Measurements from ENCODE around the gene MAP7D1. TPM values are rescaled to one million over a fixed set of nuclear protein-coding genes. Genes with fewer than 3 reads are reported as not detected.

The MAP7D1 gene
- total and polyA plus RNA-seq, 4 experiments from 2014 or later: 4.1 to 222 (median 145) TPM

DNA sequence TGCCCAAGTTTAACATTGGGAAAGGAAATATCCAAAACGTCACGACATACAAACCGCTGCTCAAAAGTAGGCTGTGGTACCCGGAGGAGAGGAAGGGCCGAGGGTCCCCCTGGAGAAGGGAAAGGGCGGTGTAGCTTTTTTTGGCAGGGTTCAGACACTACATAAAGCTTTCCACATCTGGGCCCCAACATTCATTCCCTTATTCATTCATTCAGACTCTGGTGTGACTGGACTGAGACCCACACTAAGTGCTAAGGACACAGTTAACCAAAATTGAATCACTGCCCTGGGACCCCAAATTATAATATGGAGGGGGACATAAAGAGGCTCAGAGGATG lies 20.7 kb upstream of the MAP7D1 start:
- Mint-ChIP-seq H3K27me3 (no peaks in the 10 kb centered on the region), H3K9me3 (no peaks in the 10 kb centered on the region), H3K4me1 (peaks cover 0 to 9% (median 6%) of the 10 kb centered on the region in 4 donors), H3K27ac (peak overlapping the region in 4 of 7 donors; percentile 3 to 80 (median 54)), H3K4me3 (no peak overlapping the region), H3K36me3 (peaks cover 26 to 41% of the 10 kb centered on the region in 2 donors)
- no peaks in the 10 kb centered on the region for H3K4me1 ChIP-seq (ENCODE audit: insufficient read depth, low read length)
- ChIA-PET POLR2A (ENCODE audit: partially characterized antibody) (interaction anchor here (0.9 to 2.0 kb wide), 4 partner anchors 26 to 150 kb away, joined by 3 to 7 read pairs (median 6); no protein-coding TSS in a partner anchor), CTCF (ENCODE audit: partially characterized antibody) (interaction anchor here (0.5 to 3.6 kb wide), 14 partner anchors 10 to 152 kb away, joined by 3 to 34 read pairs (median 4); partner anchors contain the start of gene TRAPPC3)
- no peaks in the 10 kb centered on the region for H3K27me3 ChIP-seq (ENCODE audit: insufficient read depth, low read length)
- intact Hi-C loops (cut with micrococcal nuclease): no loop called here
- no peak overlapping the region for H3K27ac ChIP-seq (ENCODE audit: low read depth, low read length)
- no peak for DNase-seq
- H3K9me3 ChIP-seq (ENCODE audit: control insufficient read depth in 1 of 2, low read length in 2 of 2): no peaks in the 10 kb centered on the region
- peaks cover 36% of the 10 kb centered on the region for H3K36me3 ChIP-seq (ENCODE audit: insufficient read depth, low read length)
- no peak overlapping the region for H3K4me3 ChIP-seq (ENCODE audit: low read length in 2 of 2)

DNA sequence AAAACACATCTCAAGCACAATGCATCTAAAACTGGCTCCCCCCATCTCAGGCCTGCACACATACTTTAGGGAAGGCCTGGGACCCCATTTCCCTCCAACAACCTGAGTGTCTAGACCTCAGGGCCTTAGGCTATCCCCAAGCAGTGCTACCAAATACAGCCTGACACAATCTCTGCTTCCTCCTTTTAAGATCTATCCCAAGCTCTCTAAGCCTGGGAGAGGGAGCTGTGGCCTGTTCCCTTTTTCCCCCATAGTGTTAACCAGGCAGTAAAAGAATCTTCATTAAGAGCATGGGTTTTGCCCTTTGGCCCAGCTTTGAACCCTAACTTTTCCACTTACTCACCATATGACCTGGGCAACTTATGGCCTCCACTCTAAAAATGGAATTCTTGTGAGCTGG lies 20.2 kb upstream of the MAP7D1 start:
- peak overlapping the region in 4 of 7 donors; percentile 5 to 82 (median 52) for H3K27ac Mint-ChIP-seq

DNA sequence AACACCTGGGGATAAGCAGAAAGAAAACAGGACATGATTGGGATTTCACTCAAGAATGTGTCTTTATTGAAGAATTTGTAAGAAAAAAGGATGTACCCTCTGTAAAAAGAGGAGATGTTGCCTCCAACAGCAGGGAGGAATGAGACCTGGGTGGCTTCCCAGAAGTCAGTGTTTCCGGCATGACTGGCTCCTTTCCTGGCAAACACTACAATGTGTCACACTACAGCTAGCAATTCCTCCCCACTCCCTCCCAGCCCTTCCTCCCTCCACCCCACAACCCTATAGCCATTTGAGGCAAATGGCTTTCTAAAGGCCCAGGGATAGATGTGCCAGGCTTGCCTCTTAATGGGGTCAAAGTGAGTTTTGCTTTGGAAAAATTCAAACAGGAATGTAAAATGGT lies 19.4 kb upstream of the MAP7D1 start:
- no peak for DNase-seq
- POLR2A ChIA-PET (ENCODE audit: partially characterized antibody): no interaction called here
- Histone ChIP-seq H3K27ac (ENCODE audit: low read depth, low read length) (no peak overlapping the region), H3K27me3 (ENCODE audit: insufficient read depth, low read length) (no peaks in the 10 kb centered on the region), H3K9me3 (ENCODE audit: control insufficient read depth in 1 of 2, low read length in 2 of 2) (no peaks in the 10 kb centered on the region), H3K36me3 (ENCODE audit: insufficient read depth, low read length) (peaks cover 36% of the 10 kb centered on the region), H3K4me3 (ENCODE audit: low read length in 2 of 2) (no peak overlapping the region), H3K4me1 (ENCODE audit: insufficient read depth, low read length) (no peaks in the 10 kb centered on the region)
- CTCF ChIA-PET (ENCODE audit: partially characterized antibody): interaction anchor here (3.0 to 3.6 kb wide), 2 partner anchors 36 to 52 kb away, joined by 14 to 34 read pairs; no protein-coding TSS in a partner anchor
- Mint-ChIP-seq H3K9me3 (no peaks in the 10 kb centered on the region), H3K27me3 (no peaks in the 10 kb centered on the region), H3K4me1 (peaks cover 0 to 19% (median 8%) of the 10 kb centered on the region in 4 donors), H3K36me3 (peaks cover 26 to 44% of the 10 kb centered on the region in 2 donors), H3K4me3 (no peak overlapping the region), H3K27ac (peak overlapping the region in 6 of 7 donors; percentile 22 to 76 (median 27))
- intact Hi-C loops (cut with micrococcal nuclease): no loop called here

More for the DNA sequence above, 20.2 kb upstream of the MAP7D1 start:
- Mint-ChIP-seq H3K4me3 (no peak overlapping the region), H3K9me3 (no peaks in the 10 kb centered on the region), H3K27me3 (no peaks in the 10 kb centered on the region), H3K36me3 (peaks cover 26 to 44% of the 10 kb centered on the region in 2 donors), H3K4me1 (peaks cover 0 to 12% (median 6%) of the 10 kb centered on the region in 4 donors)
- Histone ChIP-seq H3K27me3 (ENCODE audit: insufficient read depth, low read length) (no peaks in the 10 kb centered on the region), H3K4me1 (ENCODE audit: insufficient read depth, low read length) (no peaks in the 10 kb centered on the region), H3K9me3 (ENCODE audit: control insufficient read depth in 1 of 2, low read length in 2 of 2) (no peaks in the 10 kb centered on the region), H3K4me3 (ENCODE audit: low read length in 2 of 2) (no peak overlapping the region), H3K36me3 (ENCODE audit: insufficient read depth, low read length) (peaks cover 36% of the 10 kb centered on the region), H3K27ac (ENCODE audit: low read depth, low read length) (no peak overlapping the region)
- CTCF ChIA-PET (ENCODE audit: partially characterized antibody): interaction anchor here (0.9 to 3.6 kb wide), 7 partner anchors 9 to 53 kb away, joined by 3 to 34 read pairs (median 13); no protein-coding TSS in a partner anchor
- intact Hi-C loops (cut with micrococcal nuclease): no loop called here
- DNase-seq: no peak
- POLR2A ChIA-PET (ENCODE audit: partially characterized antibody): interaction anchor here (0.9 to 2.0 kb wide), 3 partner anchors 27 to 150 kb away, joined by 3 to 7 read pairs (median 5); no protein-coding TSS in a partner anchor

DNA sequence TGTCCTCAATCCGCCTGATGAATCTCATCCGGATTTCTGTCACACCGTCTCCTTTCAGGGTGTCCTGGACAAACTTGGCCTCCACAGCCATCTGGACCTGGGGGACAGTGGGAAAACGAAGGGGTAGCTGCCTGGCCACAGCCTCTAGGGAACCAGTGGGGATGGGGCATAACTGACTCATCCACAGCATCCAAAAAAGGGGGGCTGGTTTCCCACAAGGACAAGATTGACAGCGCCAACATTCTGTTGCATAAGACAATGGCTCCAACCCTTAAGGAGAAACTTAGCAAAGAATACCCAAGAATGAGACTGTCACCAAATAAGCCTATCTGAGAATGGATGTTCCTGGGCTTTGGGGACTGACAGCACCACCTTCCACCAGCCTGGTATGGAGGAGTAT lies 18.7 kb upstream of the MAP7D1 start:
- no peak for DNase-seq
- Histone ChIP-seq H3K9me3 (ENCODE audit: control insufficient read depth in 1 of 2, low read length in 2 of 2) (no peaks in the 10 kb centered on the region), H3K4me3 (ENCODE audit: low read length in 2 of 2) (no peak overlapping the region), H3K27ac (ENCODE audit: low read depth, low read length) (no peak overlapping the region), H3K27me3 (ENCODE audit: insufficient read depth, low read length) (no peaks in the 10 kb centered on the region), H3K4me1 (ENCODE audit: insufficient read depth, low read length) (peaks cover 2% of the 10 kb centered on the region), H3K36me3 (ENCODE audit: insufficient read depth, low read length) (peaks cover 36% of the 10 kb centered on the region)
- Mint-ChIP-seq H3K27ac (no peak overlapping the region), H3K4me3 (no peak overlapping the region), H3K27me3 (no peaks in the 10 kb centered on the region), H3K36me3 (peaks cover 26 to 46% of the 10 kb centered on the region in 2 donors), H3K9me3 (no peaks in the 10 kb centered on the region), H3K4me1 (peaks cover 6 to 25% (median 11%) of the 10 kb centered on the region in 4 donors)
- intact Hi-C loops (cut with micrococcal nuclease): no loop called here
- ChIA-PET CTCF (ENCODE audit: partially characterized antibody) (interaction anchor here (1.5 to 3.0 kb wide), 2 partner anchors 12 to 51 kb away, joined by 5 to 14 read pairs; partner anchors contain the start of gene TRAPPC3), POLR2A (ENCODE audit: partially characterized antibody) (no interaction called here)

DNA sequence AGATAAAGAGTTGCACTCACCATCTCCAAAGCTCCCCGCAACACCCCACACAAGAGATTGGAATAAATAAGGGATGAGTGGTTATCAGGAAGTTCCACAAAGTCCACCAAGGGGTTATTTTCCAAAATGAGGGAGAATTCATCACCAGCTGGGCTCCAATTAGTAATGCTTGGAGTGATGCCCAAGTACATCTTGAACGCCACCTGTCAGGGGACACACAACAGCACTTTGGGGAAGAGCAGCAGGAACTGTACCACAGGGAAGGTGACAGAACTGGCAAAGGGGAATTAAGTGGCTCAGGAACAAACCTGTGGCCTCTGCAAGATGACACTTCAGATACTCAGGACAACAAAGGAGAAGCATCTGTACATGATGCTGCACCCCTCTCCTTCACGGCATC lies 18.2 kb upstream of the MAP7D1 start:
- no peaks in the 10 kb centered on the region for H3K27me3 ChIP-seq (ENCODE audit: insufficient read depth, low read length)
- H3K36me3 ChIP-seq (ENCODE audit: insufficient read depth, low read length): peaks cover 36% of the 10 kb centered on the region
- H3K9me3 ChIP-seq (ENCODE audit: control insufficient read depth in 1 of 2, low read length in 2 of 2): no peaks in the 10 kb centered on the region
- no peak overlapping the region for H3K27ac ChIP-seq (ENCODE audit: low read depth, low read length)
- H3K27ac Mint-ChIP-seq: peak overlapping the region in 1 of 7 donors; percentile 53
- H3K4me3 Mint-ChIP-seq: no peak overlapping the region
- H3K4me3 ChIP-seq (ENCODE audit: low read length in 2 of 2): no peak overlapping the region
- peaks cover 6% of the 10 kb centered on the region for H3K4me1 ChIP-seq (ENCODE audit: insufficient read depth, low read length)
- no peaks in the 10 kb centered on the region for H3K9me3 Mint-ChIP-seq
- no peaks in the 10 kb centered on the region for H3K27me3 Mint-ChIP-seq
- H3K36me3 Mint-ChIP-seq: peaks cover 26 to 46% of the 10 kb centered on the region in 2 donors
- ChIA-PET POLR2A (ENCODE audit: partially characterized antibody) (no interaction called here), CTCF (ENCODE audit: partially characterized antibody) (interaction anchor here (1.0 to 1.5 kb wide), 3 partner anchors 12 to 50 kb away, joined by 3 to 5 read pairs (median 3); partner anchors contain the start of gene TRAPPC3)
- peaks cover 10 to 29% (median 13%) of the 10 kb centered on the region in 4 donors for H3K4me1 Mint-ChIP-seq
- no peak for DNase-seq
- intact Hi-C loops (cut with micrococcal nuclease): no loop called here

DNA sequence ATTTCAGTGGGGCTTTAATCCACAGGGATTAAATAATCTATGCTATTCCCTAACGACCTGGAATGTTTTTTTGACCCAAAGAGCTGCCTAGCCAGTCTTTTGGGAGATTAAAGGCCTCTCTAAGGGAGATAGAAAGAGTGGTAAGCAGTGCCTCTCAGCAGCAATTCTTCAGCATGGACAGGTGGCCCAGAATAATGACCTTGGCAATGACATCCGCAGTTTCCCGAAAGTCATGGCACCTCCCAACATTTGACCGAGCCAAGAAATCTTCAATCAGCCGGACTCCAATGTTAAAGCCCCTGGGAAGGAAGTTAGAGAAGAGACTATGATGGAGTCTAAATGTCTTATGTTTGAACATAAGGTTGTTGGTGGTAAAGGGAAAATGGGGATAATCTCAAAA lies 16.4 kb upstream of the MAP7D1 start:
- Mint-ChIP-seq H3K36me3 (peaks cover 26 to 50% of the 10 kb centered on the region in 2 donors), H3K4me1 (peaks cover 16 to 38% (median 22%) of the 10 kb centered on the region in 4 donors), H3K9me3 (no peaks in the 10 kb centered on the region), H3K27me3 (no peaks in the 10 kb centered on the region), H3K27ac (peak overlapping the region in 2 of 7 donors; percentile 19 to 42), H3K4me3 (no peak overlapping the region)
- Histone ChIP-seq H3K9me3 (ENCODE audit: control insufficient read depth in 1 of 2, low read length in 2 of 2) (no peaks in the 10 kb centered on the region), H3K27me3 (ENCODE audit: insufficient read depth, low read length) (no peaks in the 10 kb centered on the region), H3K4me1 (ENCODE audit: insufficient read depth, low read length) (peaks cover 6% of the 10 kb centered on the region), H3K4me3 (ENCODE audit: low read length in 2 of 2) (no peak overlapping the region), H3K27ac (ENCODE audit: low read depth, low read length) (no peak overlapping the region), H3K36me3 (ENCODE audit: insufficient read depth, low read length) (peaks cover 36% of the 10 kb centered on the region)
- no peak for DNase-seq
- ChIA-PET CTCF (ENCODE audit: partially characterized antibody) (interaction anchor here (1.3 kb wide), 1 partner anchor 146 kb away, joined by 3 read pairs; no protein-coding TSS in a partner anchor), POLR2A (ENCODE audit: partially characterized antibody) (no interaction called here)
- intact Hi-C loops (cut with micrococcal nuclease): no loop called here

DNA sequence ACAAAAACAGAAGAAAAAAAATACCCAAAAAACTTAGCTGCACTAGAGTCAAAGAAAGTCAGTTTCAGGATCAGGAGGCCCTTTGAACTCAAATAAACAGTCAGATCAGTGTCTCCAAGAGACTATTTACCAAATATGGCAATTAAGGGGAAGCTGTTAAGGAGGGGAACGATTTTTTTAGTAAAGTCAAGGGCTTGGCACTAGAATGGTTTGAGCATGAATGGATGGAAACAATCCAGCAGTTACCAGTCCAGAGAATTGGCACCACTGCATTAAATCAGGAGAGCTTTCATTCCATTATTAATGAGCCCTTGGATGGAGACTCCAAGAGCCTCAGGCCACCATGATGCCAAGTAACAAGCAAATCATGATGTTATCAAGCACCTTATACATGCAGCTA lies 13.8 kb upstream of the MAP7D1 start:
- Mint-ChIP-seq H3K4me3 (no peak overlapping the region), H3K36me3 (peaks cover 17 to 42% of the 10 kb centered on the region in 2 donors), H3K9me3 (no peaks in the 10 kb centered on the region), H3K27ac (peak overlapping the region in 5 of 7 donors; percentile 2 to 82 (median 56)), H3K27me3 (no peaks in the 10 kb centered on the region), H3K4me1 (peaks cover 23 to 49% (median 27%) of the 10 kb centered on the region in 4 donors)
- CTCF ChIA-PET (ENCODE audit: partially characterized antibody): interaction anchor here (0.8 kb wide), 1 partner anchor 46 kb away, joined by 4 read pairs; no protein-coding TSS in a partner anchor
- Histone ChIP-seq H3K36me3 (ENCODE audit: insufficient read depth, low read length) (peaks cover 25% of the 10 kb centered on the region), H3K9me3 (ENCODE audit: control insufficient read depth in 1 of 2, low read length in 2 of 2) (no peaks in the 10 kb centered on the region), H3K27me3 (ENCODE audit: insufficient read depth, low read length) (no peaks in the 10 kb centered on the region), H3K27ac (ENCODE audit: low read depth, low read length) (no peak overlapping the region), H3K4me3 (ENCODE audit: low read length in 2 of 2) (no peak overlapping the region), H3K4me1 (ENCODE audit: insufficient read depth, low read length) (peaks cover 12% of the 10 kb centered on the region)
- POLR2A ChIA-PET (ENCODE audit: partially characterized antibody): no interaction called here
- DNase-seq: no peak
- intact Hi-C loops (cut with micrococcal nuclease): no loop called here

All from CD4-positive, alpha-beta memory T cell (primary cell).